ENCODE results near the gene IFT43. TPM values are rescaled to one million over a fixed set of nuclear protein-coding genes. Genes with fewer than 3 reads are reported as not detected.

Gene IFT43
- total and polyA plus RNA-seq, 4 donors: 42.1 to 64.0 (median 53.4) TPM

DNA sequence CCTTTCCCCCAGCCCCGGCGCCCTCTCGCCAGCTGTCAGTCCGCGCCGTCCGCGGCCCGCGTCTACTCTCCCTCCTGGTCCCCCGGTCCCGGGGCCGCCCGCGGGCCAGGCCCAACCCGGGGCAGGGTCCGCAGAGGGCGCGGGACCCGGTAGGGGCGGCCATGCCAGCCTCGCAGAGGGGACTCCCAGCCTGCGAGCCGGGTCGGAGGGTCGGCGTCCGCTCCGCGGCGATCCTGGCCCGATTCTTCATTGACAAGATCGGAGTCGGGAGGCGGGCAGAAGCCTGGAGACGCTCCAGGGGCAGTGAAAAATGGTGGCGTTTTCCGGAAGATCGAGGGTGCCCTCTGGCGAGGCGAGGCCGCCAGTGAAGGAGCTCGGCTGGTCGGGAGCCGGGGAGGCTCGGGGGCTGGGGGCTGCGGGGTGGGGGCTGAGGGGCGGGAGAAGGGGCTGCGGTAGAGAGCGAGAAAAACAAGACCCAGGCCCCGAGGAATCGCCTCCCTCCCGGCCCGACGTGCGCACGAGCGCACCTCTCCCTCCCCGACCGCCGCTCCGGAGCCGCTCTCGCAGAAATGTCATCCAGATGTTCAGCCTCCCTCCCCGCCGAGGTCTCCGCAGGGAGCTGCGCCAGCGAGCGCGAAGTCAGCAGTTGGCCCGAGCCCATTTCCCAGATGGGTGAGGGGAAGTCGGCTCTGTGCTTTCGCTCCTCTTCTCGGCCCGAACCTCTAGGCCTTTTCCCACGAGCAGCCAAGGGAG, 3.1 kb upstream of the IFT43 start:
- Histone ChIP-seq H3K9me3 (ENCODE audit: control insufficient read depth, low read length) (no peaks in the 10 kb centered on the region), H3K4me3 (ENCODE audit: low read length in 2 of 2) (peak overlapping the region; percentile 84 to 92), H3K27me3 (ENCODE audit: control insufficient read depth in 1 of 2, insufficient read depth in 2 of 2, low read length in 1 of 2) (no peaks in the 10 kb centered on the region), H3K36me3 (ENCODE audit: control insufficient read depth in 1 of 2, insufficient read depth in 2 of 2, low read length in 1 of 2) (no peaks in the 10 kb centered on the region), H3K4me1 (ENCODE audit: control insufficient read depth in 1 of 2, insufficient read depth in 2 of 2, low read length in 2 of 2) (peaks cover 2 to 3% of the 10 kb centered on the region in 2 donors), H3K27ac (ENCODE audit: low read depth in 1 of 2, low read length in 2 of 2) (peak overlapping the region; percentile 95 to 99)
- WGBS, 2 donors: 0 to 1% methylated on average over 52 to 77 of the region's 77 CpGs
- intact Hi-C loops (cut with DNase I): loop anchor here (1.0 to 5.0 kb wide), 5 partner anchors 13 to 272 kb away; no protein-coding TSS in a partner anchor
- DNase-seq (peak; percentile 89 to 95), ATAC-seq (ENCODE audit: low FRiP score) (peak; percentile 85)

DNA sequence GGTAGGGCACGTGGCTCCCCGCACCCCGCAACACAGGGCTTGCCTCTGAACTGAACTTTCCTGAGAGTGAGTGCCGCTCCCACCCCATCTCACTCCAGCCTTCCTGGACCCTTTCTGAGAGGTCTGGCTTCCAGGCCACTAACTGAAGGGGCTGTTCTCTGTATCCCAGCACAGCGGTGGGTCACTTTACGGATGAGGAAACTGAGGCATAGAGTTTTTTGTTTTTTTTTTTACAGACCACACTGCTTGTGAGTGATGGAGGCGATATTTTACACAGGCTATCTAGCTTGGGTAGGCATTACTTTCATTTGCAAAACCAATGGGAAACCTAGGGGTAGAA, 2.6 kb upstream of the IFT43 start:
- Histone ChIP-seq H3K4me3 (ENCODE audit: low read length in 2 of 2) (no peak overlapping the region), H3K36me3 (ENCODE audit: control insufficient read depth in 1 of 2, insufficient read depth in 2 of 2, low read length in 1 of 2) (no peaks in the 10 kb centered on the region), H3K27me3 (ENCODE audit: control insufficient read depth in 1 of 2, insufficient read depth in 2 of 2, low read length in 1 of 2) (no peaks in the 10 kb centered on the region), H3K4me1 (ENCODE audit: control insufficient read depth in 1 of 2, insufficient read depth in 2 of 2, low read length in 2 of 2) (peaks cover 2 to 4% of the 10 kb centered on the region in 2 donors), H3K27ac (ENCODE audit: low read depth in 1 of 2, low read length in 2 of 2) (peak overlapping the region; percentile 76 to 99), H3K9me3 (ENCODE audit: control insufficient read depth, low read length) (no peaks in the 10 kb centered on the region)
- no peak for ATAC-seq (ENCODE audit: low FRiP score)
- 29 to 36% methylated on average over 7 of the region's 7 CpGs for WGBS, 2 donors
- intact Hi-C loops (cut with DNase I): loop anchor here (2.0 to 5.0 kb wide), 2 partner anchors 76 to 272 kb away; no protein-coding TSS in a partner anchor
- no peak for DNase-seq

- peak overlapping the region in 1 of 2 donors; percentile 62 for H3K27ac ChIP-seq (ENCODE audit: low read depth in 1 of 2, low read length in 2 of 2)
These were observed 889 bp upstream of the IFT43 start for GRCh38 chr14:75984674-75985073.

GRCh38 chr14:75986439-75986765, 839 bp downstream of the IFT43 start:
- H3K27me3 ChIP-seq (ENCODE audit: control insufficient read depth in 1 of 2, insufficient read depth in 2 of 2, low read length in 1 of 2): no peaks in the 10 kb centered on the region
- H3K9me3 ChIP-seq (ENCODE audit: control insufficient read depth, low read length): no peaks in the 10 kb centered on the region
- peak overlapping the region; percentile 78 to 91 for H3K4me3 ChIP-seq (ENCODE audit: low read length in 2 of 2)
- H3K27ac ChIP-seq (ENCODE audit: low read depth in 1 of 2, low read length in 2 of 2): no peak overlapping the region
- intact Hi-C loops (cut with DNase I): no loop called here
- peaks cover 0 to 1% of the 10 kb centered on the region in 2 donors for H3K36me3 ChIP-seq (ENCODE audit: control insufficient read depth in 1 of 2, insufficient read depth in 2 of 2, low read length in 1 of 2)
- DNase-seq: no peak
- H3K4me1 ChIP-seq (ENCODE audit: control insufficient read depth in 1 of 2, insufficient read depth in 2 of 2, low read length in 2 of 2): peaks cover 8 to 9% of the 10 kb centered on the region in 2 donors
- no peak for ATAC-seq (ENCODE audit: low FRiP score)
- WGBS, 2 donors: 5 to 8% methylated on average over 6 of the region's 6 CpGs

More at GRCh38 chr14:75984674-75985073, 889 bp upstream of the IFT43 start:
- ATAC-seq (ENCODE audit: low FRiP score): no peak
- Histone ChIP-seq H3K9me3 (ENCODE audit: control insufficient read depth, low read length) (no peaks in the 10 kb centered on the region), H3K36me3 (ENCODE audit: control insufficient read depth in 1 of 2, insufficient read depth in 2 of 2, low read length in 1 of 2) (peaks cover 0 to under 1% of the 10 kb centered on the region in 2 donors), H3K4me3 (ENCODE audit: low read length in 2 of 2) (no peak overlapping the region), H3K27me3 (ENCODE audit: control insufficient read depth in 1 of 2, insufficient read depth in 2 of 2, low read length in 1 of 2) (no peaks in the 10 kb centered on the region), H3K4me1 (ENCODE audit: control insufficient read depth in 1 of 2, insufficient read depth in 2 of 2, low read length in 2 of 2) (peaks cover 6 to 7% of the 10 kb centered on the region in 2 donors)
- WGBS, 2 donors: 31 to 43% methylated on average over 2 of the region's 2 CpGs
- no peak for DNase-seq
- intact Hi-C loops (cut with DNase I): loop anchor here in 1 of 2 donors (5.0 kb wide), 1 partner anchor 77 kb away; no protein-coding TSS in a partner anchor

GRCh38 chr14:75987201-75987970, 1.8 kb downstream of the IFT43 start:
- Histone ChIP-seq H3K36me3 (ENCODE audit: control insufficient read depth in 1 of 2, insufficient read depth in 2 of 2, low read length in 1 of 2) (peaks cover 0 to 1% of the 10 kb centered on the region in 2 donors), H3K4me3 (ENCODE audit: low read length in 2 of 2) (no peak overlapping the region), H3K9me3 (ENCODE audit: control insufficient read depth, low read length) (no peaks in the 10 kb centered on the region), H3K4me1 (ENCODE audit: control insufficient read depth in 1 of 2, insufficient read depth in 2 of 2, low read length in 2 of 2) (peaks cover 8 to 9% of the 10 kb centered on the region in 2 donors), H3K27me3 (ENCODE audit: control insufficient read depth in 1 of 2, insufficient read depth in 2 of 2, low read length in 1 of 2) (no peaks in the 10 kb centered on the region), H3K27ac (ENCODE audit: low read depth in 1 of 2, low read length in 2 of 2) (peak overlapping the region in 1 of 2 donors; percentile 34)
- ATAC-seq (ENCODE audit: low FRiP score) (no peak), DNase-seq (no peak)
- intact Hi-C loops (cut with DNase I): no loop called here
- 65 to 67% methylated on average over 3 of the region's 3 CpGs for WGBS, 2 donors

DNA sequence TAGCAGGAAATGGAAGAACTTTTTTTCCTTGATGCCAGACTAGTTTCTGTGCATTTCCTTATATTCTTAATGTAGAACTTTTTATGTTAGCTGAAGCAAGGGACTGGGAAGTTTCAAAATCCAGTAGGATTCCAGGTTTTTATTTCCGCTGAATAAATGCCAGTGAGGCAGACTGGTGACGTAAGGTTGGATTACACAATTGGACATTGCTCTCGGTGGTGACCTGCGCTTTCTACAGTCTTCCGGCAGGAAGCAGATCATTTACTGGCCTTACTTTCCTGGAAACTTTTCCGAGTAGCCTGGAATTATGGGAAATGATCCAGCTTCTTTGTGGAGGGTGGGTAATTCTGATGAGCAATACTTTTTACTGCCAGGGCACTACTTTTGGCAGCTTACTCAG, 3.6 kb downstream of the IFT43 start:
- Histone ChIP-seq H3K4me1 (ENCODE audit: control insufficient read depth in 1 of 2, insufficient read depth in 2 of 2, low read length in 2 of 2) (peaks cover 8 to 13% of the 10 kb centered on the region in 2 donors), H3K27ac (ENCODE audit: low read depth in 1 of 2, low read length in 2 of 2) (peak overlapping the region; percentile 68 to 99)
- intact Hi-C loops (cut with DNase I): no loop called here

GRCh38 chr14:75990297-75990696, 4.7 kb downstream of the IFT43 start:
- peaks cover 7 to 20% of the 10 kb centered on the region in 2 donors for H3K4me1 ChIP-seq (ENCODE audit: control insufficient read depth in 1 of 2, insufficient read depth in 2 of 2, low read length in 2 of 2)
- 94 to 96% methylated on average over 4 of the region's 4 CpGs for WGBS, 2 donors

More for the DNA sequence above, 3.6 kb downstream of the IFT43 start:
- Histone ChIP-seq H3K9me3 (ENCODE audit: control insufficient read depth, low read length) (no peaks in the 10 kb centered on the region), H3K36me3 (ENCODE audit: control insufficient read depth in 1 of 2, insufficient read depth in 2 of 2, low read length in 1 of 2) (peaks cover 0 to 1% of the 10 kb centered on the region in 2 donors), H3K4me3 (ENCODE audit: low read length in 2 of 2) (no peak overlapping the region), H3K27me3 (ENCODE audit: control insufficient read depth in 1 of 2, insufficient read depth in 2 of 2, low read length in 1 of 2) (no peaks in the 10 kb centered on the region)
- DNase-seq (peak in 1 of 2 donors; percentile 67), ATAC-seq (ENCODE audit: low FRiP score) (peak; percentile 82)
- 8 to 13% methylated on average over 6 of the region's 6 CpGs for WGBS, 2 donors

GRCh38 chr14:75991753-75992152, 6.2 kb downstream of the IFT43 start:
- Histone ChIP-seq H3K9me3 (ENCODE audit: control insufficient read depth, low read length) (no peaks in the 10 kb centered on the region), H3K4me3 (ENCODE audit: low read length in 2 of 2) (no peak overlapping the region), H3K27ac (ENCODE audit: low read depth in 1 of 2, low read length in 2 of 2) (peak overlapping the region; percentile 78 to 99), H3K4me1 (ENCODE audit: control insufficient read depth in 1 of 2, insufficient read depth in 2 of 2, low read length in 2 of 2) (peaks cover 7 to 20% of the 10 kb centered on the region in 2 donors), H3K36me3 (ENCODE audit: control insufficient read depth in 1 of 2, insufficient read depth in 2 of 2, low read length in 1 of 2) (peaks cover 0 to 1% of the 10 kb centered on the region in 2 donors), H3K27me3 (ENCODE audit: control insufficient read depth in 1 of 2, insufficient read depth in 2 of 2, low read length in 1 of 2) (no peaks in the 10 kb centered on the region)
- DNase-seq (peak in 1 of 2 donors; percentile 84), ATAC-seq (ENCODE audit: low FRiP score) (no peak)
- intact Hi-C loops (cut with DNase I): no loop called here
- 5% methylated on average over 4 of the region's 4 CpGs for WGBS, 2 donors

More at GRCh38 chr14:75990297-75990696, 4.7 kb downstream of the IFT43 start:
- H3K9me3 ChIP-seq (ENCODE audit: control insufficient read depth, low read length): no peaks in the 10 kb centered on the region
- H3K36me3 ChIP-seq (ENCODE audit: control insufficient read depth in 1 of 2, insufficient read depth in 2 of 2, low read length in 1 of 2): peaks cover 0 to 1% of the 10 kb centered on the region in 2 donors
- intact Hi-C loops (cut with DNase I): no loop called here
- no peaks in the 10 kb centered on the region for H3K27me3 ChIP-seq (ENCODE audit: control insufficient read depth in 1 of 2, insufficient read depth in 2 of 2, low read length in 1 of 2)
- no peak for DNase-seq
- no peak for ATAC-seq (ENCODE audit: low FRiP score)
- peak overlapping the region in 1 of 2 donors; percentile 43 for H3K27ac ChIP-seq (ENCODE audit: low read depth in 1 of 2, low read length in 2 of 2)
- H3K4me3 ChIP-seq (ENCODE audit: low read length in 2 of 2): no peak overlapping the region

All from aorta (tissue), 5 donors.